HCT116 (cell line): ENCODE results near the gene CBR4. TPM values are rescaled to one million over a fixed set of nuclear protein-coding genes. Genes with fewer than 3 reads are reported as not detected.

Experiments used
- ATAC-seq: fragments of 200-7000 bp; cut with Tn5 transposase; 2 replicates; pipeline ENCODE4 v1.9.1; 2020; ENCODE audit warnings: mild to moderate bottlenecking, moderate library complexity
- BruUV-seq: library from RNA; stranded (reverse); fragments of 400-500 nt; replicated peaks from 2 replicates; lab custom pipeline; 2021; lab: Mats Ljungman, UMichigan
- CTCF ChIA-PET: fragments of 300-600 bp; sonication (Branson Sonifier 250); formaldehyde crosslinking; loops from one replicate; lab custom pipeline; 2021; ENCODE audit warnings: antibody characterized with exemption; lab: Charles Lee
- POLR2A ChIA-PET: fragments of 300-600, 350-600 bp; sonication (Branson Sonifier 250); formaldehyde crosslinking; loops from one replicate; lab custom pipeline; 2021; ENCODE audit warnings: antibody characterized with exemption; lab: Charles Lee
- RAD21 ChIA-PET, 2 experiments: fragments of 300-600 bp; sonication (Branson Sonifier 250); formaldehyde crosslinking; loops; one replicate each; lab custom pipeline; 2023; ENCODE audit warnings: low total read pairs in 2 of 2; ENCODE audit not compliant: uncharacterized antibody in 2 of 2, unreplicated experiment in 2 of 2, low non-redundant PET in 1 of 2; lab: Charles Lee
- DNase-seq: peaks from one replicate; pipeline ENCODE4 v3.0.0-alpha.2; 2010; ENCODE audit warnings: low read depth, low spot score
- H2AFZ ChIP-seq: fragments of 200-600 bp; shearing (Covaris generic), sonication (generic); 2 replicates; pipeline ENCODE4 v1.6.1; 2017; ENCODE audit warnings: low read depth, mixed run types, mixed read lengths, antibody characterized with exemption, low read length; ENCODE audit not compliant: poor library complexity, severe bottlenecking
- H3K27ac ChIP-seq: 2 replicates; pipeline ENCODE4 v1.5.1; 2012; ENCODE audit warnings: low read depth, low read length
- H3K27me3 ChIP-seq: fragments of 200-600 bp; sonication (generic); 2 replicates; pipeline ENCODE4 v1.6.1; 2016; ENCODE audit warnings: mixed run types, low read length, mixed read lengths; ENCODE audit not compliant: insufficient read depth
- H3K36me3 ChIP-seq, 2 experiments: fragments of 200-500 bp in 1 of 2; fragments of 200-600 bp in 1 of 2; sonication (Bioruptor generic) in 1 of 2; sonication (generic) in 1 of 2; 2 replicates each; pipeline versions ENCODE4 v1.5.1 to v1.6.1; 2014 to 2016; ENCODE audit warnings: low read length in 2 of 2, inconsistent platforms in 1 of 2, mixed read lengths in 1 of 2, mixed run types in 1 of 2; ENCODE audit not compliant: insufficient read depth in 2 of 2, control insufficient read depth in 1 of 2
- H3K4me1 ChIP-seq, 2 experiments: fragments of 200-600 bp in 1 of 2; sonication (generic) in 1 of 2; 2 replicates each; pipeline versions ENCODE4 v1.5.1 to v1.6.1; 2012 to 2017; ENCODE audit warnings: low read length in 2 of 2, inconsistent platforms in 1 of 2, mild to moderate bottlenecking in 1 of 2, mixed read lengths in 1 of 2, mixed run types in 1 of 2, moderate library complexity in 1 of 2; ENCODE audit not compliant: insufficient read depth in 2 of 2, control insufficient read depth in 1 of 2
- H3K4me2 ChIP-seq: fragments of 200-600 bp; sonication (generic); 2 replicates; pipeline ENCODE4 v1.6.1; 2017; ENCODE audit warnings: mixed run types, low read length, mixed read lengths
- H3K4me3 ChIP-seq, 2 experiments: fragments of 200-600 bp in 1 of 2; sonication (generic) in 1 of 2; replicated peaks in 1 of 2; 2 replicates each; pipeline ENCODE4 v1.5.1; 2011 to 2016; ENCODE audit warnings: low read length in 2 of 2, control low read depth in 1 of 2, low read depth in 1 of 2, mild to moderate bottlenecking in 1 of 2, mixed read lengths in 1 of 2, mixed run types in 1 of 2
- H3K79me2 ChIP-seq: fragments of 200-600 bp; sonication (generic); 2 replicates; pipeline ENCODE4 v1.6.1; 2017; ENCODE audit warnings: mild to moderate bottlenecking, mixed run types, low read length, moderate library complexity, mixed read lengths; ENCODE audit not compliant: insufficient read depth
- H3K9ac ChIP-seq: fragments of 200-600 bp; sonication (generic); 2 replicates; pipeline ENCODE4 v1.6.1; 2016; ENCODE audit warnings: low read length, mixed read lengths
- H3K9me2 ChIP-seq: fragments of 200-600 bp; sonication (generic), shearing (Covaris generic); 2 replicates; pipeline ENCODE4 v1.6.1; 2017; ENCODE audit warnings: mixed run types, mild to moderate bottlenecking, moderate library complexity; ENCODE audit not compliant: insufficient read depth
- H3K9me3 ChIP-seq, 2 experiments: fragments of 200-500 bp in 1 of 2; fragments of 200-600 bp in 1 of 2; sonication (Bioruptor generic) in 1 of 2; sonication (generic) in 1 of 2; 2 replicates each; pipeline ENCODE4 v1.6.1; 2014 to 2017; ENCODE audit warnings: low read length in 2 of 2, mixed read lengths in 2 of 2, inconsistent platforms in 1 of 2, low read depth in 1 of 2, mild to moderate bottlenecking in 1 of 2, mixed run types in 1 of 2, moderate library complexity in 1 of 2; ENCODE audit not compliant: control insufficient read depth in 1 of 2, insufficient read depth in 1 of 2
- H4K20me1 ChIP-seq: fragments of 200-600 bp; sonication (generic), shearing (Covaris generic); 2 replicates; pipeline ENCODE4 v1.6.1; 2017; ENCODE audit warnings: mixed run types, mild to moderate bottlenecking, moderate library complexity; ENCODE audit not compliant: insufficient read depth
- CBX3 ChIP-seq: IDR thresholded peaks from 2 replicates; pipeline ENCODE4 v1.6.1; 2012; ENCODE audit warnings: low read depth
- CEBPB ChIP-seq: IDR thresholded peaks from 2 replicates; pipeline ENCODE4 v1.6.1; 2012; ENCODE audit warnings: low read depth
- CTCF ChIP-seq, 3 experiments: fragments of 200-600 bp in 1 of 3; sonication (generic) in 1 of 3; IDR thresholded peaks in 2 of 3; conservative IDR thresholded peaks in 1 of 3; 2 replicates each; pipeline ENCODE4 v1.5.1; 2012 to 2017; ENCODE audit warnings: low read depth in 2 of 3, low read length in 2 of 3, antibody characterized with exemption in 1 of 3, borderline replicate concordance in 1 of 3, control low read depth in 1 of 3, mild to moderate bottlenecking in 1 of 3, mixed read lengths in 1 of 3, mixed run types in 1 of 3, moderate library complexity in 1 of 3; ENCODE audit not compliant: insufficient read depth in 1 of 3
- EGR1 ChIP-seq: IDR thresholded peaks from 2 replicates; pipeline ENCODE4 v1.6.1; 2012; ENCODE audit warnings: low read depth
- ELF1 ChIP-seq: IDR thresholded peaks from 2 replicates; pipeline ENCODE4 v1.6.1; 2012; ENCODE audit warnings: low read depth, borderline replicate concordance
- EZH2 ChIP-seq: fragments of 200-600 bp; sonication (generic); IDR thresholded peaks from 2 replicates; pipeline ENCODE4 v1.6.1; 2017; ENCODE audit warnings: antibody characterized with exemption, mixed run types
- EZH2phosphoT487 ChIP-seq: fragments of 200-600 bp; IDR thresholded peaks from 2 replicates; pipeline ENCODE4 v1.6.1; 2018; ENCODE audit warnings: antibody characterized with exemption, borderline replicate concordance
- JUND ChIP-seq: IDR thresholded peaks from 2 replicates; pipeline ENCODE4 v1.6.1; 2012
- POLR2A ChIP-seq: IDR thresholded peaks from 2 replicates; pipeline ENCODE4 v1.7.0; 2011; ENCODE audit warnings: borderline replicate concordance; ENCODE audit not compliant: insufficient read depth, insufficient read length; ENCODE audit errors: extremely low read depth
- SIN3A ChIP-seq: IDR thresholded peaks from 2 replicates; pipeline ENCODE4 v1.6.1; 2012; ENCODE audit warnings: low read depth
- SRF ChIP-seq: IDR thresholded peaks from 2 replicates; pipeline ENCODE4 v1.6.1; 2012; ENCODE audit warnings: low read depth
- TCF7L2 ChIP-seq: IDR thresholded peaks from 2 replicates; pipeline ENCODE4 v1.7.0; 2011; ENCODE audit warnings: borderline replicate concordance, inconsistent platforms; ENCODE audit not compliant: insufficient read depth, insufficient read length; ENCODE audit errors: extremely low read depth
- YY1 ChIP-seq: IDR thresholded peaks from 2 replicates; pipeline ENCODE4 v1.6.1; 2011; ENCODE audit warnings: low read length, low read depth, moderate library complexity, mild to moderate bottlenecking; ENCODE audit not compliant: insufficient replicate concordance; ENCODE audit errors: extremely low read depth
- ZFX ChIP-seq: fragments of 450-650 bp; IDR thresholded peaks from 2 replicates; pipeline ENCODE4 v1.6.1; 2017
- ZNF274 ChIP-seq: fragments of 200-500 bp; sonication (Bioruptor generic); IDR thresholded peaks from 2 replicates; pipeline ENCODE4 v1.6.1; 2014; ENCODE audit warnings: mild to moderate bottlenecking, low read depth, low read length, inconsistent platforms
- intact Hi-C: fragments of 100-400 bp; cut with micrococcal nuclease; formaldehyde crosslinking; loops from 2 replicates; pipeline ENCODE4 v1.10.0; 2022
- total RNA-seq: library from RNA; stranded (reverse); gene quantifications from one replicate; pipeline ENCODE4 v1.2.1, GENCODE V29; 2021; ENCODE audit not compliant: unreplicated experiment

CBR4 gene
- total RNA-seq, 1 experiment from 2014 or later: 32.3 TPM

- TF ChIP-seq CTCF (IDR thresholded peaks at IDR 0.05 in 2 of 3, conservative IDR thresholded peaks at IDR 0.05 in 1 of 3; ENCODE audit: borderline replicate concordance in 1 of 3, insufficient read depth in 1 of 3, low read depth in 2 of 3, low read length in 2 of 3) (peak in 2 of 3 experiments; percentile 14 to 18; a peak in 3 of 6 replicates), EZH2 (no peak), CEBPB (no peak), ELF1 (peak; percentile 81), ZFX (peak; percentile 28; the same call in 1 of the 2 replicates), JUND (no peak)
These were observed at the start of gene CBR4 (continued) for GRCh38 chr4:169010125-169011023.

DNA sequence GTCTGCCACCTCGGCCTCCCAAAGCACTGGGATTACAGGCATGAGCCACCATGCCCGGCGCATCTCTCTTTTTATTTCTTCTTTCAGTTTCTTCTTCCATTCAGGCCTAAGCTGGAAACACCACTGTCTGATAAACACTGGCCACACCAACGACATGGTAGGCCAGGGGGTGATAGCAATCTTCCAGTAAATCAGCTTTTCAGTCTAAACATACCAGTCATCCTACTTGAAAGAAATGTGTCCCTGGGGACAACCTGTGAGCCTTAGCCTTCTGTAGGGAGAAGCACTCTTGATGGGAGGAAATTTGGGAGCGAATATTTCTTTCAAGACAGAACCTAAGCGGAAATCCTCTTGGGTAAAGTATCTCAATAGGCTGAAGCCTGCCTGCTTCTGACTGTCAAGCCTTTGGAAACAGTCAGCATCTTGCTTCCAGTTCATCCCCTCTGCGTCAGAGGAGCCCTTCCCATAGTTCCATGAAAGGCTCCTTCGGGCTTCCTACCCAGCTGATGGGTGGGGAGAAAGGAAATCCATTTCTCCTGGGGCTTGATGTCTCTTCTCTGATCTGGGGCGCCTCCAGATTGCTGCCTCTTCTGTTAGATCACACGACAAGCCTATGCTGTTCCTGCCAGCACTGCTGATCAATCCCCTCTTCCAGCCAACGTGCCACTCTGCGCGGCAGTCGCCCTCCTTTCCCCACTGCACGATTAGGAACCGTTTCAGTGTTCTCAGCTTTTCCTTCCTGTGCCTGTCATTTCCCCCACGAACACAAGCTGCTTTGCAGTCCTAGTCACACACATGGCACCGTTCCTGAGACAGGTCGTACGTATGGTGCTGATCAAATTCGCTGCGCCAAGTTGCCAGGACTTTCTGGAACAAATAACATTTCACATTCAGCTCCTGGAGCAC lies 49.5 kb upstream of the CBR4 start:
- ChIA-PET RAD21 (no interaction called here), POLR2A (no interaction called here), CTCF (no interaction called here)
- Histone ChIP-seq H3K4me2 (no peak overlapping the region), H4K20me1 (no peaks in the 10 kb centered on the region), H3K27me3 (no peaks in the 10 kb centered on the region), H3K4me1 (peaks cover 0 to 4% of the 10 kb centered on the region in 2 experiments; a peak in 1 of 4 replicates), H3K9me2 (no peaks in the 10 kb centered on the region), H3K4me3 (no peak overlapping the region), H3K79me2 (no peaks in the 10 kb centered on the region), H2AFZ (no peak overlapping the region), H3K9ac (no peak overlapping the region), H3K36me3 (no peaks in the 10 kb centered on the region), H3K27ac (no peak overlapping the region), H3K9me3 (no peaks in the 10 kb centered on the region)
- intact Hi-C loops: no loop called here
- no TSS peak for BruUV-seq
- ATAC-seq: no peak
- no peak for DNase-seq
- TF ChIP-seq SIN3A (no peak), CTCF (IDR thresholded peaks at IDR 0.05 in 2 of 3, conservative IDR thresholded peaks at IDR 0.05 in 1 of 3; ENCODE audit: borderline replicate concordance in 1 of 3, insufficient read depth in 1 of 3, low read depth in 2 of 3, low read length in 2 of 3) (no peak), ZFX (no peak), POLR2A (no peak), YY1 (no peak), EGR1 (no peak), CBX3 (no peak), ZNF274 (no peak), EZH2phosphoT487 (no peak), TCF7L2 (no peak), SRF (no peak)
